ENCODE measurements around the gene N4BP2.
"Not testable (repeated sequence)": the region's sequence is repeated elsewhere in the genome, so short reads cannot be mapped to it uniquely, and the experiment has no call there.

- not testable (repeated sequence) for TF ChIP-seq CTCF, POLR2A (IDR thresholded peaks at IDR 0.05)
Measured at GRCh38 chr4:40136202-40136601, 79.6 kb downstream of the N4BP2 start.
